MCF 10A (cell line): ENCODE data around the gene IVL. TPM values are rescaled to one million over a fixed set of nuclear protein-coding genes. Genes with fewer than 3 reads are reported as not detected.

Source experiments
- BruUV-seq: library from RNA; stranded (reverse); fragments of 400-500 nt; replicated peaks from 2 replicates; lab custom pipeline; 2021; lab: Mats Ljungman, UMichigan
- CTCF ChIA-PET: fragments of 300-600 bp; sonication (Branson Sonifier 250); formaldehyde crosslinking; extraction: SDS; loops from one replicate; lab custom pipeline; 2021; ENCODE audit warnings: antibody characterized with exemption, inconsistent platforms; lab: Yijun Ruan, JAX
- POLR2A ChIA-PET: fragments of 300-600, 350-650 bp; sonication (Branson Sonifier 250); formaldehyde crosslinking; extraction: SDS; loops from one replicate; lab custom pipeline; 2020; ENCODE audit warnings: antibody characterized with exemption, inconsistent platforms; lab: Yijun Ruan, JAX
- DNase-seq: peaks from one replicate; pipeline ENCODE4 v3.0.0-alpha.2; 2018; ENCODE audit not compliant: unreplicated experiment
- H3K27ac Mint-ChIP-seq: one replicate; pipeline ENCODE4 v1.8.0; 2022; ENCODE audit warnings: mild to moderate bottlenecking, low read depth, mixed read lengths; ENCODE audit not compliant: unreplicated experiment
- H3K27me3 Mint-ChIP-seq: one replicate; pipeline ENCODE4 v1.8.0; 2022; ENCODE audit warnings: mixed read lengths; ENCODE audit not compliant: insufficient read depth, unreplicated experiment
- H3K36me3 Mint-ChIP-seq: one replicate; pipeline ENCODE4 v1.8.0; 2022; ENCODE audit warnings: mild to moderate bottlenecking, moderate library complexity, mixed read lengths; ENCODE audit not compliant: insufficient read depth, unreplicated experiment
- H3K4me1 Mint-ChIP-seq: one replicate; pipeline ENCODE4 v1.8.0; 2022; ENCODE audit warnings: mixed read lengths; ENCODE audit not compliant: insufficient read depth, unreplicated experiment
- H3K4me3 Mint-ChIP-seq: one replicate; pipeline ENCODE4 v1.8.0; 2022; ENCODE audit warnings: mild to moderate bottlenecking, moderate library complexity, mixed read lengths; ENCODE audit not compliant: unreplicated experiment
- H3K9me3 Mint-ChIP-seq: one replicate; pipeline ENCODE4 v1.8.0; 2022; ENCODE audit warnings: mixed read lengths; ENCODE audit not compliant: unreplicated experiment
- CTCF ChIP-seq: fragments of 200-600 bp; IDR thresholded peaks from one replicate; pipeline ENCODE4 v1.8.0; 2022; ENCODE audit warnings: antibody characterized with exemption, mild to moderate bottlenecking; ENCODE audit not compliant: unreplicated experiment
- intact Hi-C: fragments of 100-400 bp; cut with micrococcal nuclease; formaldehyde crosslinking; loops from 2 replicates; pipeline ENCODE4 v1.14.1; 2022
- total RNA-seq: library from RNA; stranded (reverse); gene quantifications from 2 replicates; pipeline ENCODE4 v1.2.3, GENCODE V29; 2022

The IVL gene
- total RNA-seq, 1 experiment from 2014 or later: 0.33 TPM

GRCh38 chr1:152926091-152926490 is 17.7 kb downstream of the IVL start:
- ChIA-PET POLR2A (interaction anchor here (0.6 to 2.0 kb wide), 13 partner anchors 28 to 336 kb away, joined by 3 to 15 read pairs (median 4); no protein-coding TSS in a partner anchor), CTCF (interaction anchor here (0.6 to 6.0 kb wide), 78 partner anchors 8 to 1120 kb away, joined by 3 to 186 read pairs (median 4); partner anchors contain the start of genes PRR9, SMCP and SPRR2D)
- Mint-ChIP-seq H3K27me3 (no peaks in the 10 kb centered on the region), H3K9me3 (no peaks in the 10 kb centered on the region), H3K27ac (no peak overlapping the region), H3K36me3 (no peaks in the 10 kb centered on the region), H3K4me1 (peaks cover 11% of the 10 kb centered on the region), H3K4me3 (no peak overlapping the region)
- intact Hi-C loops: loop anchor here (1.0 to 5.0 kb wide), 6 partner anchors 55 to 296 kb away; no protein-coding TSS in a partner anchor
- DNase-seq: peak; percentile 82
- peak; percentile 98 for TF ChIP-seq CTCF
- BruUV-seq: no TSS peak

DNA sequence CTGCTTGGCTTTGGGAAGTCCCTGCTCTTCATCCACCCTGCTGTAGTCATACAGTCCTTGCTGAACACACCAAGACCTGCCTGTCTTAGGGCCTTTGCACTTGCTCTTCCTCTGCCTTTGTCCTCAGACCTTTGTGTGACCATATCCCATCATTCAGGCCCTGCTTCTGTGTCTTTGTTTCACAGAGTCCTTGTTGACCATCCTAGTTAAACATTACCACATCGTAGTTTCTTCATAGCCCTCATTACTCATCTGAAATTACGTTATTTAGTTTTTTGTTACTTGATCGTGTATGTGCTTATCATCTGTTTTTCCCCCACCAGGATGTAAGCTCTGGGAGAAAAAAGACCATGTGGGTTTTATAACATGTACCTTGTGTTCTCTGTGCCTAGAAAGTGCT is 20.3 kb downstream of the IVL start:
- Mint-ChIP-seq H3K9me3 (no peaks in the 10 kb centered on the region), H3K4me3 (no peak overlapping the region), H3K27ac (peak overlapping the region; percentile 23), H3K36me3 (no peaks in the 10 kb centered on the region), H3K4me1 (peaks cover 29% of the 10 kb centered on the region), H3K27me3 (no peaks in the 10 kb centered on the region)
- CTCF ChIA-PET: interaction anchor here (0.8 to 3.6 kb wide), 11 partner anchors 9 to 470 kb away, joined by 3 to 34 read pairs (median 4); no protein-coding TSS in a partner anchor
- BruUV-seq: no TSS peak
- DNase-seq: peak; percentile 63
- intact Hi-C loops: loop anchor here (5.0 kb wide), 2 partner anchors 161 to 294 kb away; no protein-coding TSS in a partner anchor
- POLR2A ChIA-PET: interaction anchor here (0.6 to 1.8 kb wide), 10 partner anchors 13 to 559 kb away, joined by 3 to 13 read pairs (median 3); no protein-coding TSS in a partner anchor
- TF ChIP-seq CTCF: no peak

DNA sequence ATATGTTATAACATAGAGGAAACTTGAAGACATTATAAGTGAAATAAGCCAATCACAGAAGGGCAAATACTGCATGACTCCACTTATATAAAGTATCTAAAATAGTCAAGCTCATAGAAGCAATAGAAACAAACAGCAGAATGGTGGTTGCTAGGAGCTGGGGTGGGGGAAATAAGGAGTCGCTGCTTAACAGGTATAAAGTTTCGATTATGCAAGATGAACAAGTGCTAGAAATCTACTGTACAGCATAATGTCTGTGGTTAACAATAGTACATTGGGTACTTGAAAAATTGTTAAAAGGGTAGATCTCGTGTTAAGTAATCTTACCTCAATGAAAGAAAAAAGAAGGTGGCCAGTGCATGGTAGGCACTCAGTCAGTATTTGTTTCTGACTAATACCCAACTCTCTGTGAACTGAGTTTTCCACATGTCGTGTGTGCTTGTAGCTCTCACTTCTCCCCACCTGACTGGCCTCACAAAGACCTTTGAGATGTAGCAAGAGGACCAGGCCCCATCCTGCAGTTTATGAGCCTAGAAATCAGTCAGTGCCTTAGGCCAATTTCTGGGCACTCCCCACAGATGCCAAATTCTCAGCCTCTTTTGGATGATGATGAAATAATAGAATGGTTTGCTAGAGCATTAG is 23.9 kb downstream of the IVL start:
- intact Hi-C loops: no loop called here
- TF ChIP-seq CTCF: no peak
- no peaks in the 10 kb centered on the region for H3K27me3 Mint-ChIP-seq
- peak; percentile 89 for DNase-seq
- POLR2A ChIA-PET: interaction anchor here (0.5 to 4.8 kb wide), 17 partner anchors 11 to 301 kb away, joined by 3 to 54 read pairs (median 4); partner anchors contain the start of genes LCE7A, SPRR1B and SPRR4
- H3K4me1 Mint-ChIP-seq: peaks cover 25% of the 10 kb centered on the region
- peak overlapping the region; percentile 14 for H3K27ac Mint-ChIP-seq
- CTCF ChIA-PET: interaction anchor here (0.7 to 4.7 kb wide), 5 partner anchors 61 to 356 kb away, joined by 3 to 25 read pairs (median 6); partner anchors contain the start of gene SPRR2A
- no peaks in the 10 kb centered on the region for H3K36me3 Mint-ChIP-seq
- no peak overlapping the region for H3K4me3 Mint-ChIP-seq
- no TSS peak for BruUV-seq
- no peaks in the 10 kb centered on the region for H3K9me3 Mint-ChIP-seq

GRCh38 chr1:152933196-152933595 is 24.9 kb downstream of the IVL start:
- ChIA-PET CTCF (interaction anchor here (0.7 to 4.7 kb wide), 6 partner anchors 19 to 294 kb away, joined by 3 to 25 read pairs (median 10); partner anchors contain the start of gene SPRR2A), POLR2A (interaction anchor here (0.6 to 4.8 kb wide), 12 partner anchors 10 to 188 kb away, joined by 3 to 54 read pairs (median 3); partner anchors contain the start of genes SPRR1B and SPRR4)
- no peaks in the 10 kb centered on the region for H3K27me3 Mint-ChIP-seq
- peak; percentile 47 for DNase-seq
- TF ChIP-seq CTCF: no peak
- BruUV-seq: no TSS peak
- intact Hi-C loops: no loop called here
- H3K36me3 Mint-ChIP-seq: no peaks in the 10 kb centered on the region
- H3K27ac Mint-ChIP-seq: peak overlapping the region; percentile 14
- no peaks in the 10 kb centered on the region for H3K9me3 Mint-ChIP-seq
- H3K4me1 Mint-ChIP-seq: peaks cover 25% of the 10 kb centered on the region
- no peak overlapping the region for H3K4me3 Mint-ChIP-seq
